Pancreas (tissue), 10 donors: ENCODE results near the gene TRPM1. TPM values are rescaled to one million over a fixed set of nuclear protein-coding genes. Genes with fewer than 3 reads are reported as not detected.

ENCODE experiments used
- ATAC-seq, 4 donors: fragments of 200-7000 bp; cut with Tn5 transposase; one replicate each; pipeline versions ENCODE4 v1.8.0 to v1.9.1; 2020; ENCODE audit warnings: mild to moderate bottlenecking in 4 of 4, moderate library complexity in 4 of 4
- DNase-seq, 6 donors: peaks; one replicate each; pipeline ENCODE4 v3.0.0-alpha.2; 2020
- FAIRE-seq: peaks from 2 replicates; lab custom pipeline; 2012; peaks lifted over from hg19 to GRCh38; lab: Jason Lieb, UNC
- H3K27ac ChIP-seq, 4 donors: fragments of 200-600 bp; sonication (generic); 1 replicate in 3 of 4; 2 replicates in 1 of 4; pipeline versions ENCODE4 v1.5.0 to v1.8.0; 2020
- H3K27me3 ChIP-seq, 4 donors: fragments of 200-600 bp; one replicate each; pipeline ENCODE4 v1.8.0; 2021
- H3K36me3 ChIP-seq, 3 donors: fragments of 200-600 bp; sonication (generic) in 1 of 3; one replicate each; pipeline versions ENCODE4 v1.5.0 to v1.8.0; 2020 to 2021
- H3K4me1 ChIP-seq, 3 donors: fragments of 200-600 bp; one replicate each; pipeline ENCODE4 v1.8.0; 2021
- H3K4me3 ChIP-seq, 4 donors: fragments of 200-600 bp; sonication (generic) in 2 of 4; one replicate each; pipeline versions ENCODE4 v1.5.0 to v1.8.0; 2020 to 2021
- H3K9me3 ChIP-seq, 4 donors: fragments of 200-600 bp; one replicate each; pipeline ENCODE4 v1.8.0; 2021
- WGBS, 2 donors: extraction: QIAGEN DNeasy Blood & Tissue Kit; methylation state at CpG; one replicate each; pipeline ENCODE4 v1.1.7; 2013; 5-methylcytosine and 5-hydroxymethylcytosine counted together
- intact Hi-C, 3 donors: fragments of 100-400 bp; cut with DNase I; formaldehyde crosslinking; loops; one replicate each; pipeline versions ENCODE4 v1.11.1 to v1.14.2; 2022
- polyA plus RNA-seq, 2 donors: library from polyadenylated mRNA; stranded (reverse); fragments of 200-250 nt; gene quantifications; one replicate each; pipeline ENCODE4 v1.2.3, GENCODE V29; 2013
- total RNA-seq, 6 donors: library from RNA; stranded (reverse); fragmentation: NEBNext Ultra II Directional in 4 of 6; extraction: Animal tissue kit (Norgen Biotek cat#: 25700) in 4 of 6; gene quantifications; one replicate each; pipeline versions ENCODE4 v1.2.1 to v1.2.4, GENCODE V29; 2021 to 2023
- TF ChIP-seq, protein P1 (sequence below), 4 donors: fragments of 200-600 bp; sonication (generic) in 3 of 4; IDR thresholded peaks; one replicate each; pipeline versions ENCODE4 v1.5.0 to v1.8.0; 2021; ENCODE audit warnings: antibody characterized with exemption in 4 of 4
- donor health status: healthy with polysubstance abuse.
- donor health status: DM: no; HTN: no; CAD: no; lungs with moderate emphysema.
- donor health status: DM: no; HTN: no; CAD: no.
- donor health status: control.
- donor health status: control.
- donor health status: Bipolar disorder and iron deficiency.
- donor health status: DM: yes; HTN: yes; CAD: no.
- donor health status: DM: no; HTN: no; CAD: no.
- donor health status: DM: no; HTN: no; CAD: no.
- donor health status: DM: yes; HTN: yes; CAD: no.

The TRPM1 gene
- total and polyA plus RNA-seq, 8 donors = 0.04 TPM; not detected in 7

- Histone ChIP-seq H3K4me1 (peaks cover 0 to 14% (median 4%) of the 10 kb centered on the region in 3 donors), H3K27ac (no peak overlapping the region), H3K36me3 (no peaks in the 10 kb centered on the region), H3K27me3 (no peaks in the 10 kb centered on the region), H3K4me3 (no peak overlapping the region), H3K9me3 (no peaks in the 10 kb centered on the region)
- FAIRE-seq (no peak), ATAC-seq (no peak), DNase-seq (no peak)
- 91 to 92% methylated on average over 4 of the region's 4 CpGs for WGBS, 2 donors
- intact Hi-C loops = no loop called here
- TF ChIP-seq, protein P1, sequence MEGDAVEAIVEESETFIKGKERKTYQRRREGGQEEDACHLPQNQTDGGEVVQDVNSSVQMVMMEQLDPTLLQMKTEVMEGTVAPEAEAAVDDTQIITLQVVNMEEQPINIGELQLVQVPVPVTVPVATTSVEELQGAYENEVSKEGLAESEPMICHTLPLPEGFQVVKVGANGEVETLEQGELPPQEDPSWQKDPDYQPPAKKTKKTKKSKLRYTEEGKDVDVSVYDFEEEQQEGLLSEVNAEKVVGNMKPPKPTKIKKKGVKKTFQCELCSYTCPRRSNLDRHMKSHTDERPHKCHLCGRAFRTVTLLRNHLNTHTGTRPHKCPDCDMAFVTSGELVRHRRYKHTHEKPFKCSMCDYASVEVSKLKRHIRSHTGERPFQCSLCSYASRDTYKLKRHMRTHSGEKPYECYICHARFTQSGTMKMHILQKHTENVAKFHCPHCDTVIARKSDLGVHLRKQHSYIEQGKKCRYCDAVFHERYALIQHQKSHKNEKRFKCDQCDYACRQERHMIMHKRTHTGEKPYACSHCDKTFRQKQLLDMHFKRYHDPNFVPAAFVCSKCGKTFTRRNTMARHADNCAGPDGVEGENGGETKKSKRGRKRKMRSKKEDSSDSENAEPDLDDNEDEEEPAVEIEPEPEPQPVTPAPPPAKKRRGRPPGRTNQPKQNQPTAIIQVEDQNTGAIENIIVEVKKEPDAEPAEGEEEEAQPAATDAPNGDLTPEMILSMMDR (IDR thresholded peaks at IDR 0.05) = no peak
Observed at GRCh38 chr15:31102039-31102321, 455 bp upstream of the TRPM1 start.

GRCh38 chr15:31100738-31101137 lies 787 bp downstream of the TRPM1 start:
- no peak overlapping the region for H3K27ac ChIP-seq
- 67 to 72% methylated on average over 6 of the region's 6 CpGs for WGBS, 2 donors
- intact Hi-C loops = no loop called here
- H3K27me3 ChIP-seq = no peaks in the 10 kb centered on the region
- FAIRE-seq (no peak), DNase-seq (no peak), ATAC-seq (no peak)
- peaks cover 0 to 14% (median 4%) of the 10 kb centered on the region in 3 donors for H3K4me1 ChIP-seq
- no peak overlapping the region for H3K4me3 ChIP-seq
- H3K36me3 ChIP-seq = no peaks in the 10 kb centered on the region
- TF ChIP-seq, protein P1 (IDR thresholded peaks at IDR 0.05) = no peak
- H3K9me3 ChIP-seq = no peaks in the 10 kb centered on the region

DNA sequence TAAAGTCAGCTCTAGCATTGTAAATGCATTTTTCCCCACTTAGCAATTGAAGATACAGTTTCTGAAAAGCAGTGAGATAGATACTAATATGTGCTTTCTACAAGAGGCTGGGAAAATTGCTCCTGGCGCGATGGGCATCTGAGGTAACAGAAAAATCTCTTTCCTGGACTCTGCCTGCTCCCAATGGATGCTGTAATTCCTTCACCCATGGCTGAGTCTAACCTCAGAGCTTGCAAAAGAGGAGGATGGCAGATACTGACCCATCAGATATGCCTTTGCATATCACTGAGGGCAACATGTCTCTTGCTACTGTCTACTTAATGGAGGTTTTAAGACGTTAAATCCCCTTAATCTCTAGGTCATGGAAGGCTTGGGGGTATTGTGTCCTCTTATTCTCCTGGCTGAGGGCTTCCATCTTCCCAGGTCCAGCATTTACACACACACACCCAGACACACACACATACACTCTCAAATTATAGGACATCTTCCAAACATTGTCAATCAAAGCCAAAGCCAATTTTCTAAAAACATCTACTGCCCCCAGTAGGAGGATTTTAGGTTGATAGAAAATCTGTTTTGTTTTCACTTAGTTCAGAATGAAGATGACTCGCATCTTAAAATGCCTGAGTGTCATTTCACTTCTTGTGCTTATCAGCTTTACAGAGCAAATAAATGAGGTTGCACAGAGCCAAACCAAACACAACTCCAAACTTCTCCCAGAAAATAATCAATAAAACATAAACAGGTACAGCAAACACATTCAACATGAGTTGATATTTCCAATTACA lies 2.4 kb downstream of the TRPM1 start:
- no peak for DNase-seq
- FAIRE-seq = no peak
- no peaks in the 10 kb centered on the region for H3K27me3 ChIP-seq
- H3K36me3 ChIP-seq = no peaks in the 10 kb centered on the region
- TF ChIP-seq, protein P1 (IDR thresholded peaks at IDR 0.05) = no peak
- peak; percentile 20 to 87 (median 60) for ATAC-seq
- H3K4me1 ChIP-seq = peaks cover 0 to 14% (median 4%) of the 10 kb centered on the region in 3 donors
- no peaks in the 10 kb centered on the region for H3K9me3 ChIP-seq
- H3K27ac ChIP-seq = no peak overlapping the region
- intact Hi-C loops = no loop called here
- H3K4me3 ChIP-seq = no peak overlapping the region
- 40 to 46% methylated on average over 4 of the region's 4 CpGs for whole genome bisulfite sequencing, 2 donors

DNA sequence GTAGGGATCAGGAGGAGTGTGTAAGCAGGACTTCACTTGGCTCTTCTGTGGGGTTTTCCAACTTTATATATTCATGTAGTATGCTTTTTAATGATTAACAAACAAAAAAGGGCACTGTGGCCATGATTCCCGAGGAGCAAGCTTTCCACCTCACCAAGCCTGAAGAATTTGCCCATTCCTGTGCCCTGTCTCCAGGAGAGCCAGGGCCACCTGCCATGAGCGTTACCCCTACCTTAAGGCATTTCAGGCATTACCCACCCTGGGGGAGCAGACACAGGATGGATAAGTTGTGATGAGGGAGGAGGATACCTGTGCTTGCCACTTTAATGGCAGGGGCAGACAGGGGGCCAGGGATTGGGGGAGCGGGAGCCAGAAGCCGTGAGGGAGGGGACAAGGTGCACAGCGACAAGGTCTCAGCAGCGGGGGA lies 3.0 kb downstream of the TRPM1 start:
- FAIRE-seq = no peak

More for the DNA sequence above, 3.0 kb downstream of the TRPM1 start:
- 41 to 44% methylated on average over 6 of the region's 6 CpGs for WGBS, 2 donors
- ATAC-seq (peak in 1 of 4 donors; percentile 16), DNase-seq (no peak)
- peaks cover 0 to 14% (median 4%) of the 10 kb centered on the region in 3 donors for H3K4me1 ChIP-seq
- intact Hi-C loops = no loop called here
- TF ChIP-seq, protein P1 (IDR thresholded peaks at IDR 0.05) = no peak
- H3K27ac ChIP-seq = no peak overlapping the region
- H3K9me3 ChIP-seq = no peaks in the 10 kb centered on the region
- no peaks in the 10 kb centered on the region for H3K36me3 ChIP-seq
- no peak overlapping the region for H3K4me3 ChIP-seq
- no peaks in the 10 kb centered on the region for H3K27me3 ChIP-seq
